Right lobe of liver (tissue), 4 donors: ENCODE data around the gene MTUS2.

ENCODE experiments used
- CTCF ChIP-seq, 4 donors: fragments of 200-600 bp in 3 of 4; fragments of 450-650 bp in 1 of 4; IDR thresholded peaks; one replicate each; pipeline versions ENCODE4 v1.5.1 to v1.8.0; 2016 to 2022; ENCODE audit warnings: antibody characterized with exemption in 4 of 4, mild to moderate bottlenecking in 2 of 4
- POLR2A ChIP-seq: fragments of 450-650 bp; IDR thresholded peaks from one replicate; pipeline ENCODE4 v1.6.1; 2017; ENCODE audit warnings: antibody characterized with exemption, mild to moderate bottlenecking
- donor health status: DM: no; HTN: no; CAD: no.
- donor health status: DM: no; HTN: no; CAD: no.
- donor health status: DM: no; HTN: yes; CAD: no.

DNA sequence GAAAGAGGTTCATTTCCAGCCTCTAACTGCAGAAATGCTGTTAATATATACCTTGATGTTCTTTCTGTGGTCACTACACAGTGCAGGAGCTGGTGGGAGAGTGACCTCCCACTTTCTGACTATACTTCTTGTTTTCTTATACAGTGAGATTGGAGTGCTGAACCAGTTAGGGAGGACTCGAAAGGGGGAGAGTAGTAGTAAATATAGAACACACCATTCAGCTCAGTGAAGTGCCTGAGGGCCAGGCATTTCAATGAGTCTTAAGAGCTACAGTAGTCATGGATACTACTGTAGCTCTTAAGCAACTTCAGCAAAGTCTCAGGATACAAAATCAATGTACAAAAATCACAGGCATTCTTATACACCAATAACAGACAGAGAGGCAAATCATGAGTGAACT is 372.9 kb downstream of the MTUS2 start:
- no peak for TF ChIP-seq CTCF (IDR thresholded peaks at IDR 0.05)
- no peak for TF ChIP-seq POLR2A
